Measurements from ENCODE around the gene EGFR.

The EGFR gene

GRCh38 chr7:55099066-55099820 lies 80.4 kb downstream of the EGFR start:
- H3K4me3 ChIP-seq (ENCODE audit: low read depth, low read length), result no peak overlapping the region
- CTCF ChIA-PET, result interaction anchor here (0.9 to 1.7 kb wide), 3 partner anchors 9 to 156 kb away, joined by 3 to 7 read pairs (median 3); no protein-coding TSS in a partner anchor
- TF ChIP-seq CTCF (IDR thresholded peaks at IDR 0.05; ENCODE audit: insufficient read depth, low read length, missing control alignments), result no peak
- DNase-seq (ENCODE audit: low read depth, low spot score), result no peak
- POLR2A ChIA-PET, result no interaction called here

GRCh38 chr7:55099821-55100543 lies 81.2 kb downstream of the EGFR start:
- CTCF ChIA-PET, result interaction anchor here (1.1 to 1.5 kb wide), 2 partner anchors 13 kb away, joined by 3 read pairs; no protein-coding TSS in a partner anchor
- POLR2A ChIA-PET, result no interaction called here
- H3K4me3 ChIP-seq (ENCODE audit: low read depth, low read length), result no peak overlapping the region
- no peak for TF ChIP-seq CTCF (IDR thresholded peaks at IDR 0.05; ENCODE audit: insufficient read depth, low read length, missing control alignments)
- no peak for DNase-seq (ENCODE audit: low read depth, low spot score)

GRCh38 chr7:55100544-55101327 lies 81.9 kb downstream of the EGFR start:
- TF ChIP-seq CTCF (IDR thresholded peaks at IDR 0.05; ENCODE audit: insufficient read depth, low read length, missing control alignments), result no peak
- POLR2A ChIA-PET, result no interaction called here
- no peak for DNase-seq (ENCODE audit: low read depth, low spot score)
- CTCF ChIA-PET, result interaction anchor here (1.1 kb wide), 1 partner anchor 13 kb away, joined by 3 read pairs; no protein-coding TSS in a partner anchor
- no peak overlapping the region for H3K4me3 ChIP-seq (ENCODE audit: low read depth, low read length)

GRCh38 chr7:55101359-55101758 lies 82.5 kb downstream of the EGFR start:
- ChIA-PET CTCF (interaction anchor here (1.1 kb wide), 1 partner anchor 14 kb away, joined by 3 read pairs; no protein-coding TSS in a partner anchor), POLR2A (no interaction called here)
- TF ChIP-seq CTCF (IDR thresholded peaks at IDR 0.05; ENCODE audit: insufficient read depth, low read length, missing control alignments), result no peak
- DNase-seq (ENCODE audit: low read depth, low spot score), result no peak
- no peak overlapping the region for H3K4me3 ChIP-seq (ENCODE audit: low read depth, low read length)

GRCh38 chr7:55104123-55104522 lies 85.3 kb downstream of the EGFR start:
- no peak for DNase-seq (ENCODE audit: low read depth, low spot score)
- no peak for TF ChIP-seq CTCF (IDR thresholded peaks at IDR 0.05; ENCODE audit: insufficient read depth, low read length, missing control alignments)
- ChIA-PET POLR2A (interaction anchor here (0.6 to 0.8 kb wide), 2 partner anchors 17 to 434 kb away, joined by 3 read pairs; no protein-coding TSS in a partner anchor), CTCF (interaction anchor here (1.0 to 2.4 kb wide), 3 partner anchors 53 to 151 kb away, joined by 3 to 8 read pairs (median 6); no protein-coding TSS in a partner anchor)
- no peak overlapping the region for H3K4me3 ChIP-seq (ENCODE audit: low read depth, low read length)
